Caco-2 (cell line): Measurements from ENCODE around the gene CXCR3. TPM values are rescaled to one million over a fixed set of nuclear protein-coding genes. Genes with fewer than 3 reads are reported as not detected.
"Not testable (repeated sequence)": the region's sequence is repeated elsewhere in the genome, so short reads cannot be mapped to it uniquely, and the experiment has no call there.

Experiments
- BruUV-seq: library from RNA; stranded (reverse); fragments of 400-500 nt; replicated peaks from 2 replicates; lab custom pipeline; 2021; lab: Mats Ljungman, UMichigan
- CTCF ChIA-PET: fragments of 300-600 bp; sonication (Branson Sonifier 250); formaldehyde crosslinking; loops from one replicate; lab custom pipeline; 2022; ENCODE audit warnings: antibody characterized with exemption; lab: Charles Lee
- POLR2A ChIA-PET: fragments of 300-600 bp; sonication (Branson Sonifier 250); formaldehyde crosslinking; loops from one replicate; lab custom pipeline; 2022; ENCODE audit warnings: antibody characterized with exemption; lab: Charles Lee
- DNase-seq, 2 experiments: peaks; one replicate each; pipeline versions ENCODE4 v3.0.0 to v3.0.0-alpha.2; 2020 to 2022
- H3K27me3 ChIP-seq: replicated peaks from 2 replicates; pipeline ENCODE4 v1.6.0; 2011; ENCODE audit warnings: low read length; ENCODE audit not compliant: control insufficient read depth, insufficient read depth
- H3K36me3 ChIP-seq: 2 replicates; pipeline ENCODE4 v1.5.1; 2011; ENCODE audit warnings: low read length; ENCODE audit not compliant: control insufficient read depth, insufficient read depth
- H3K4me1 ChIP-seq: fragments of 250-450 bp; sonication (Bioruptor Pico); 2 replicates; pipeline ENCODE4 v1.5.1; 2020; ENCODE audit warnings: mild to moderate bottlenecking
- H3K4me3 ChIP-seq: 2 replicates; pipeline ENCODE4 v1.5.1; 2011; ENCODE audit warnings: low read depth, mild to moderate bottlenecking, control low read depth, low read length
- H3K9me3 ChIP-seq: fragments of 250-450 bp; sonication (Bioruptor Pico); 2 replicates; pipeline ENCODE4 v1.5.1; 2020; ENCODE audit warnings: mild to moderate bottlenecking, moderate library complexity
- H3K27ac Mint-ChIP-seq: one replicate; pipeline ENCODE4 v1.8.0; 2022; ENCODE audit warnings: mixed read lengths; ENCODE audit not compliant: unreplicated experiment
- H3K27me3 Mint-ChIP-seq: one replicate; pipeline ENCODE4 v1.8.0; 2022; ENCODE audit warnings: mixed read lengths; ENCODE audit not compliant: insufficient read depth, unreplicated experiment
- H3K36me3 Mint-ChIP-seq: one replicate; pipeline ENCODE4 v1.8.0; 2022; ENCODE audit warnings: mild to moderate bottlenecking, mixed read lengths; ENCODE audit not compliant: insufficient read depth, unreplicated experiment
- H3K4me1 Mint-ChIP-seq: one replicate; pipeline ENCODE4 v1.8.0; 2022; ENCODE audit warnings: low read depth, mixed read lengths; ENCODE audit not compliant: unreplicated experiment
- H3K4me3 Mint-ChIP-seq: one replicate; pipeline ENCODE4 v1.8.0; 2022; ENCODE audit warnings: mild to moderate bottlenecking, moderate library complexity, mixed read lengths; ENCODE audit not compliant: unreplicated experiment
- H3K9me3 Mint-ChIP-seq: one replicate; pipeline ENCODE4 v1.8.0; 2022; ENCODE audit warnings: mixed read lengths; ENCODE audit not compliant: unreplicated experiment
- intact Hi-C: fragments of 100-400 bp; cut with micrococcal nuclease; formaldehyde crosslinking; loops from one replicate; pipeline ENCODE4 v1.10.0; 2022; ENCODE audit not compliant: unreplicated experiment
- total RNA-seq: library from RNA; stranded (reverse); gene quantifications from 2 replicates; pipeline ENCODE4 v1.2.3, GENCODE V29; 2022
- TF ChIP-seq, protein P1 (sequence below), 2 experiments: fragments of 200-600 bp in 1 of 2; IDR thresholded peaks; 1 replicate in 1 of 2; 2 replicates in 1 of 2; pipeline versions ENCODE4 v1.5.1 to v1.8.0; 2011 to 2022; ENCODE audit warnings: antibody characterized with exemption in 1 of 2, control low read depth in 1 of 2, inconsistent platforms in 1 of 2, low read depth in 1 of 2, low read length in 1 of 2, mild to moderate bottlenecking in 1 of 2, moderate library complexity in 1 of 2; ENCODE audit not compliant: insufficient read depth in 1 of 2, severe bottlenecking in 1 of 2, unreplicated experiment in 1 of 2

Gene CXCR3
- total RNA-seq, 1 experiment from 2014 or later, result not detected

DNA sequence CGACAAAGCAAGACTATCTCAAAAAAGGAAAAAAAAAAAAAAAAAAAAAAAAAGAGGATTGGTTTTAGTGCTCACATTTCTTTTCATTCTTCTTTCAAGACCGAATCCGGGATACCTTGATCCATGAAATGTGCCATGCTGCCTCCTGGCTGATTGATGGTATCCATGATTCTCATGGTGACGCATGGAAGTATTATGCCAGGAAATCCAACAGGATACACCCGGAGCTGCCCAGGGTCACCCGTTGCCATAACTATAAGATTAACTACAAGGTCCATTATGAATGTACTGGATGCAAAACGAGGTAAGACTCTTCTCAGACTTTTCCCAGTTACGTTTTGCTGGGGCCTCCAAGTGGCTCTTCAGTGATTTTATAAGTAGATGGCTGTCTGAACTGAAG, 6.1 kb downstream of the CXCR3 start:
- H3K36me3 ChIP-seq, result no peaks in the 10 kb centered on the region
- POLR2A ChIA-PET, result no interaction called here
- no TSS peak for BruUV-seq
- H3K27me3 ChIP-seq, result no peaks in the 10 kb centered on the region
- TF ChIP-seq, protein P1, sequence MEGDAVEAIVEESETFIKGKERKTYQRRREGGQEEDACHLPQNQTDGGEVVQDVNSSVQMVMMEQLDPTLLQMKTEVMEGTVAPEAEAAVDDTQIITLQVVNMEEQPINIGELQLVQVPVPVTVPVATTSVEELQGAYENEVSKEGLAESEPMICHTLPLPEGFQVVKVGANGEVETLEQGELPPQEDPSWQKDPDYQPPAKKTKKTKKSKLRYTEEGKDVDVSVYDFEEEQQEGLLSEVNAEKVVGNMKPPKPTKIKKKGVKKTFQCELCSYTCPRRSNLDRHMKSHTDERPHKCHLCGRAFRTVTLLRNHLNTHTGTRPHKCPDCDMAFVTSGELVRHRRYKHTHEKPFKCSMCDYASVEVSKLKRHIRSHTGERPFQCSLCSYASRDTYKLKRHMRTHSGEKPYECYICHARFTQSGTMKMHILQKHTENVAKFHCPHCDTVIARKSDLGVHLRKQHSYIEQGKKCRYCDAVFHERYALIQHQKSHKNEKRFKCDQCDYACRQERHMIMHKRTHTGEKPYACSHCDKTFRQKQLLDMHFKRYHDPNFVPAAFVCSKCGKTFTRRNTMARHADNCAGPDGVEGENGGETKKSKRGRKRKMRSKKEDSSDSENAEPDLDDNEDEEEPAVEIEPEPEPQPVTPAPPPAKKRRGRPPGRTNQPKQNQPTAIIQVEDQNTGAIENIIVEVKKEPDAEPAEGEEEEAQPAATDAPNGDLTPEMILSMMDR (IDR thresholded peaks at IDR 0.05; ENCODE audit: insufficient read depth in 1 of 2, low read depth in 1 of 2, low read length in 1 of 2, severe bottlenecking in 1 of 2, unreplicated experiment in 1 of 2), result no peak
- H3K4me3 ChIP-seq, result no peak overlapping the region
- H3K9me3 ChIP-seq, result no peaks in the 10 kb centered on the region
- no peak overlapping the region for H3K27ac Mint-ChIP-seq
- H3K4me1 ChIP-seq, result no peaks in the 10 kb centered on the region
- H3K4me1 Mint-ChIP-seq, result peaks cover 6% of the 10 kb centered on the region
- no peaks in the 10 kb centered on the region for H3K27me3 Mint-ChIP-seq
- H3K36me3 Mint-ChIP-seq, result peaks cover 38% of the 10 kb centered on the region
- no peak overlapping the region for H3K4me3 Mint-ChIP-seq
- intact Hi-C loops, result no loop called here
- CTCF ChIA-PET, result no interaction called here
- no peak for DNase-seq
- H3K9me3 Mint-ChIP-seq, result no peaks in the 10 kb centered on the region

DNA sequence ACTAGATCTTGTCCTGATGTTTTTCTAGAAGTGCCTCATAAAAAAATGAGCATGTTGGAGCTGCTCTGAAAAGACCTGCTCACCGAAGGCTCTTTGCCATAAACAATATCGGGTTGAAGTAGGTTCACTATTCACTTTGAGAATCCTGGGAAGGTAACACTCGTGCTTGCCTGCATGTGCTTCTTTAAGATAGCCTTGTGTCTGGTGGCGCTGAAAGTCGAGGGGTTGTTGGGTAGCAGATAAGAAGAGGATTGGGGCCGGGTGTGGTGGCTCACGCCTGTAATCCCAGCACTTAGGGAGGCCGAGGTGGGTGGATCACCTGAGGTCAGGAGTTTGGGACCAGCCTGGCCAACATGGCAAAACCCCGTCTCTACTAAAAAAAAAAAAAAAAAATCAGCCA, 6.6 kb downstream of the CXCR3 start:
- H3K9me3 ChIP-seq, POLR2A ChIA-PET, H3K9me3 Mint-ChIP-seq, intact Hi-C loops, H3K4me3 Mint-ChIP-seq, BruUV-seq, H3K27ac Mint-ChIP-seq, H3K27me3 Mint-ChIP-seq, H3K4me1 Mint-ChIP-seq, CTCF ChIA-PET, H3K4me1 ChIP-seq, H3K4me3 ChIP-seq, DNase-seq, H3K27me3 ChIP-seq, H3K36me3 ChIP-seq: not testable (repeated sequence)
- H3K36me3 Mint-ChIP-seq, result peaks cover 38% of the 10 kb centered on the region

DNA sequence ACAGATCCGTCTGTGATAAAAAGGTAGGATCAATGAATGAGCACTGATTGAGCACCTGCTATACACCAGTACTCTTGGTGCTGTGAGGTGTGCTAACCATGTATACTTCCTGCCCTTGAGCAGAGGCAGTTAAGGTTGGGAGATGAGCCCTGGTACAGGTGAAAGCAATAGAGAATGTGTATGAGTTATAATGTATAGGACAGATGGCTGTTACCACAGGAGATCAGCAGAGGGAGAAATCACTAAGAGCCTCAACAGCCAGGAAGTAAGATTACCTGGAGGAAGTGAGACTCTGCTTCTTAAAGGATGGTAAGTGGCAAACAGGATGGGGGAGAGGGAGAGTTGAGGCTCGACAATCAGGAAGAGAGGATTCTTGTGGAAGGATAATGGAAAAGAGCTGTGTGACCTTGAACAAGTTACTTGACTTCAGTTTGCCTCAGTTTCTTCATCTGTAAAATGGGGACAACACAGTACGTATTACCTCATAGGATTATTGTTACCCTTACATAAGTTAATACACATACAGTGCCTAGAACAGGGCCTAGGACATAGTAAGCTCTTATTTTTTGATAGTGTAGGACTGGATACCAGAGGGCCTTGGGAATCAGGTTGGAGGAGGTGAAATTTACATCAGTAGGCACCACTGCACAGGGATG, 9.1 kb downstream of the CXCR3 start:
- Histone ChIP-seq H3K4me1 (no peaks in the 10 kb centered on the region), H3K9me3 (no peaks in the 10 kb centered on the region), H3K36me3 (no peaks in the 10 kb centered on the region; the same call in 1 of the 2 replicates), H3K27me3 (no peaks in the 10 kb centered on the region), H3K4me3 (no peak overlapping the region)
- ChIA-PET POLR2A (no interaction called here), CTCF (no interaction called here)
- H3K9me3 Mint-ChIP-seq, result no peaks in the 10 kb centered on the region
- peaks cover 6% of the 10 kb centered on the region for H3K4me1 Mint-ChIP-seq
- intact Hi-C loops, result no loop called here
- H3K27me3 Mint-ChIP-seq, result no peaks in the 10 kb centered on the region
- BruUV-seq, result no TSS peak
- H3K4me3 Mint-ChIP-seq, result no peak overlapping the region
- DNase-seq, result no peak
- peaks cover 34% of the 10 kb centered on the region for H3K36me3 Mint-ChIP-seq
- TF ChIP-seq, protein P1 (IDR thresholded peaks at IDR 0.05; ENCODE audit: insufficient read depth in 1 of 2, low read depth in 1 of 2, low read length in 1 of 2, severe bottlenecking in 1 of 2, unreplicated experiment in 1 of 2), result no peak
- no peak overlapping the region for H3K27ac Mint-ChIP-seq
